WERI-Rb-1 (cell line): ENCODE results near the gene DCAF11.

Source experiments
- DNase-seq: peaks from one replicate; pipeline ENCODE4 v3.0.0-alpha.2; 2020
- H3K27ac ChIP-seq: fragments of 250-450 bp; sonication (Bioruptor Pico); 2 replicates; pipeline ENCODE4 v1.5.1; 2020; ENCODE audit warnings: mild to moderate bottlenecking, moderate library complexity
- H3K27me3 ChIP-seq: fragments of 250-450 bp; sonication (Bioruptor Pico); 2 replicates; pipeline ENCODE4 v1.5.1; 2021; ENCODE audit warnings: mild to moderate bottlenecking, low read depth, moderate library complexity; ENCODE audit not compliant: insufficient read depth, severe bottlenecking
- H3K36me3 ChIP-seq: fragments of 250-450 bp; sonication (Bioruptor Pico); 2 replicates; pipeline ENCODE4 v1.5.1; 2020; ENCODE audit warnings: mild to moderate bottlenecking, moderate library complexity
- H3K4me3 ChIP-seq: 2 replicates; pipeline ENCODE4 v1.5.1; 2011; ENCODE audit warnings: low read depth, mild to moderate bottlenecking, control low read depth, low read length
- H3K9me3 ChIP-seq: fragments of 250-450 bp; sonication (Bioruptor Pico); 2 replicates; pipeline ENCODE4 v1.5.1; 2021; ENCODE audit warnings: mild to moderate bottlenecking, moderate library complexity; ENCODE audit not compliant: severe bottlenecking
- TF ChIP-seq, protein P1 (sequence below): IDR thresholded peaks from 2 replicates; pipeline ENCODE4 v1.5.1; 2011; ENCODE audit warnings: low read depth, mild to moderate bottlenecking, control low read depth, inconsistent platforms, low read length

DCAF11 gene

DNA sequence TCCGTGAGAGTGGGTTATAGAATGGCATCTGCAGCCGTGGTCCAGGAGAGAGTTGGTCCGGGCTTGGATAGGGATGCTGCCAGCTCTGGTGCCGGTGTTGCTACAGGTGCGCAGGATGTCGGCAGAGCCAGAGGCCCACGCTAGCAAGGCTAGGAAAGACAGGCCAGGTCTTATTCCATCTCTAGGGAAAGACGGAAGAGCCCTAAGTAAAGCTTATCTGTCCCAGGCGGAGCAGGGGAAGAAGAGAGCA, 20.9 kb downstream of the DCAF11 start:
- TF ChIP-seq, protein P1, sequence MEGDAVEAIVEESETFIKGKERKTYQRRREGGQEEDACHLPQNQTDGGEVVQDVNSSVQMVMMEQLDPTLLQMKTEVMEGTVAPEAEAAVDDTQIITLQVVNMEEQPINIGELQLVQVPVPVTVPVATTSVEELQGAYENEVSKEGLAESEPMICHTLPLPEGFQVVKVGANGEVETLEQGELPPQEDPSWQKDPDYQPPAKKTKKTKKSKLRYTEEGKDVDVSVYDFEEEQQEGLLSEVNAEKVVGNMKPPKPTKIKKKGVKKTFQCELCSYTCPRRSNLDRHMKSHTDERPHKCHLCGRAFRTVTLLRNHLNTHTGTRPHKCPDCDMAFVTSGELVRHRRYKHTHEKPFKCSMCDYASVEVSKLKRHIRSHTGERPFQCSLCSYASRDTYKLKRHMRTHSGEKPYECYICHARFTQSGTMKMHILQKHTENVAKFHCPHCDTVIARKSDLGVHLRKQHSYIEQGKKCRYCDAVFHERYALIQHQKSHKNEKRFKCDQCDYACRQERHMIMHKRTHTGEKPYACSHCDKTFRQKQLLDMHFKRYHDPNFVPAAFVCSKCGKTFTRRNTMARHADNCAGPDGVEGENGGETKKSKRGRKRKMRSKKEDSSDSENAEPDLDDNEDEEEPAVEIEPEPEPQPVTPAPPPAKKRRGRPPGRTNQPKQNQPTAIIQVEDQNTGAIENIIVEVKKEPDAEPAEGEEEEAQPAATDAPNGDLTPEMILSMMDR: no peak
- Histone ChIP-seq H3K36me3 (peaks cover 26% of the 10 kb centered on the region), H3K9me3 (no peaks in the 10 kb centered on the region), H3K27ac (peak overlapping the region; percentile 76), H3K27me3 (no peaks in the 10 kb centered on the region), H3K4me3 (peak overlapping the region; percentile 44)
- no peak for DNase-seq

DNA sequence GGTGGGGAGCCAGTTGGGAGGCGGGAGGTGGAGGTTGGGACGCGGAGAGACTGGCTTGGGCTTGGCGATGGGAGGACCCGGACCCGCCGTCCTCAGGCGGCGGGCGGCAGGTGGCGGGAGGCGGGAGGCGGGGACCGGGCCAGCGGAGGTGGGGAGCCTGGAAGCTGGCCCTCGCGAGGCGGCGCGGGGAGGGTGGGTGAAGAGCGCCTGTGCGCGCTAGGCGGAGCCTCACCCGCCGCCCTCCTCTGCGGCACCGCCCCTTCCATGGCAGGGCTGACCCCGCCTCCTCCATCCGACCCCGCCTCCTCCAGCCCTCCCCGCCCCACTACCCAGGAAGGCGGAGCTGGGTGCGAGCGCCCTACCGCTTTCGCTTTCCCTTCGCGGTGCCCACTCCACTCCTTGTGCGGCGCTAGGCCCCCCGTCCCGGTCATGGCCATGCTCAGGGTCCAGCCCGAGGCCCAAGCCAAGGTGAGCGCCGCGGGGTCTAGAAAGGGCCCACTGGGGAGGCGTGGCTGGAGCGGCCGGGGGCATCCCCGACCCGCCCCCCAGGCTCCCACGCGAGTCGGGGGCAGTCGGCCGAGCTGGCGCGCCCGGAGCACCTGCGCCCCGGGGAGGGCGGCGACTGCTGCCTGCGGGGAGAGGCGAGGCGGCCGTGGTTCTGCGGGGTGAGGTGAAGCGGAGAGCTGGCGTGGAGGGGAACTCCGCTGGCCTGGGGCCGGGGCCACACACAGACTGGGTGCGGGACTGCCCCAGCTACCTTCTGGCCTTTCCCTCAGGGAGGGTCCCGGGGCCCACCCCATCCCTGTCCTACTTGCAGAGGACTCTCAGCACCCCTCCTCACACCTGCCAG, 21.5 kb downstream of the DCAF11 start, which contains the start of gene PSME1:
Gene PSME1 (plus strand): TSS at position 361 of the 850 bp plus-strand sequence. CDS start 69 bp downstream, at position 430.
- Histone ChIP-seq H3K27ac (peak within 1 kb of the TSS; percentile 76), H3K27me3 (no peaks in the 10 kb centered on the region), H3K36me3 (peaks cover 28% of the 10 kb centered on the region), H3K4me3 (peak within 1 kb of the TSS; percentile 74), H3K9me3 (no peaks in the 10 kb centered on the region)
- TF ChIP-seq, protein P1: no peak
- peak; percentile 95 for DNase-seq

DNA sequence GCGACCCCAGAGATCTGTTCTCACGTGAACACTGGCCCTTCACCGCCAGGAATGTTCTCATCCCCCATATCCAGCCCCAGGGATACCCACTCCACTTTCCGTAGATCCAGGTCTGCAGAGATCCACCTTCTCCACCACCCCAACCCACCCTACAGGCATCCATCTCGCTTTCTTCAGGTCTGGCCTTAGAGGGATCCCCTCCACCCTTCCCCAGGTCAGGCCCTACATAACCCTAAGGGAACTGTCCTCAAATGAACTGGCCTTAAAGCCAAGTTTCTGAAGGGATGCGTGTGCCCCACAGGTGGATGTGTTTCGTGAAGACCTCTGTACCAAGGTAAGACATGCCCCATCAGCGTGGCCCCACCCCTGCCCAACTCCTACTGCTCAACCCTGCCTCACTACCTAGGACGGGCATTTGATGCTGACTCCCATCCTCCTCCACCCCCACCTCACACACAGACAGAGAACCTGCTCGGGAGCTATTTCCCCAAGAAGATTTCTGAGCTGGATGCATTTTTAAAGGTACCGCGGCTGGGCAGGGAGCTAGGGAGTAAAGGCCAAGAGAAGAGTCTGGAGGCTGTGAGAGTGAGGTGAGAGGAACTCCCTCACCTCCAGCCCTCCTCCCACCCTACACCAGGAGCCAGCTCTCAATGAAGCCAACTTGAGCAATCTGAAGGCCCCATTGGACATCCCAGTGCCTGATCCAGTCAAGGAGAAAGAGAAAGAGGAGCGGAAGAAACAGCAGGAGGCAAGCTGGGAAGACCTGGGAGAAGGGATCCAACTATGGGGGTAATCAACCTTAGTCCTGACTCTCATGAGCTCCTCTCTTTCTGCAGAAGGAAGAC, 22.3 kb downstream of the DCAF11 start:
- Histone ChIP-seq H3K4me3 (peak overlapping the region; percentile 74), H3K9me3 (no peaks in the 10 kb centered on the region), H3K27me3 (no peaks in the 10 kb centered on the region), H3K27ac (peak overlapping the region; percentile 73; the same call in 1 of the 2 replicates), H3K36me3 (peaks cover 28% of the 10 kb centered on the region)
- no peak for DNase-seq
- TF ChIP-seq, protein P1: no peak

DNA sequence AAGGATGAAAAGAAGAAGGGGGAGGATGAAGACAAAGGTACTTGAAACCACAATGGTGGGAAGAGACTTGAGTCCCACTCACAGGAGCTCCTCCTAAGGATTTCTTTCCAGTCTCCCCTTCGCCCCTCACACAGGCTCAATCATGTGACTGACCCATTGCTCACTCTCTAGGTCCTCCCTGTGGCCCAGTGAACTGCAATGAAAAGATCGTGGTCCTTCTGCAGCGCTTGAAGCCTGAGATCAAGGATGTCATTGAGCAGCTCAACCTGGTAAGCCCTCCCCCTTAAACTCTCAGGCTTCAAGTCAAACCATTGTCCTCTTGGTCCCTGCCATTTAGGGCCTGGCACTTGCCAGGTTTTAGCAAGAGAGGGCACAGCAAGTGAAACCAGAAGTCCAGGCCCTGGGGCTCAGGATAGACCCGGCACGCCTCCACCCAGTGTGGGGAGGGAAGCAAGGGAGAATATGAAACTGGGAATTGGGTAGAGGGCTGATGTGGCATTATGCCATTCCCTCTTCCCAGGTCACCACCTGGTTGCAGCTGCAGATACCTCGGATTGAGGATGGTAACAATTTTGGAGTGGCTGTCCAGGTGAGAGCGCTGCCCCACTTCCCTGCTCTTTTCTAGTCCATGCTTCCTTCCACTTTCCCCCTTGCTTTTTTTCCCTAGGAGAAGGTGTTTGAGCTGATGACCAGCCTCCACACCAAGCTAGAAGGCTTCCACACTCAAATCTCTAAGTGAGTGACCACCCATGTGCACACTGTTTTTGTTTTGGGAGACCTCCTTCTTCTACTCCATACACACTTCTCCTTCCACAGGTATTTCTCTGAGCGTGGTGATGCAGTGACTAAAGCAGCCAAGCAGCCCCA, 23.2 kb downstream of the DCAF11 start:
- no peaks in the 10 kb centered on the region for H3K9me3 ChIP-seq
- peaks cover 28% of the 10 kb centered on the region for H3K36me3 ChIP-seq
- H3K4me3 ChIP-seq: no peak overlapping the region
- TF ChIP-seq, protein P1: no peak
- DNase-seq: no peak
- no peaks in the 10 kb centered on the region for H3K27me3 ChIP-seq
- H3K27ac ChIP-seq: no peak overlapping the region

DNA sequence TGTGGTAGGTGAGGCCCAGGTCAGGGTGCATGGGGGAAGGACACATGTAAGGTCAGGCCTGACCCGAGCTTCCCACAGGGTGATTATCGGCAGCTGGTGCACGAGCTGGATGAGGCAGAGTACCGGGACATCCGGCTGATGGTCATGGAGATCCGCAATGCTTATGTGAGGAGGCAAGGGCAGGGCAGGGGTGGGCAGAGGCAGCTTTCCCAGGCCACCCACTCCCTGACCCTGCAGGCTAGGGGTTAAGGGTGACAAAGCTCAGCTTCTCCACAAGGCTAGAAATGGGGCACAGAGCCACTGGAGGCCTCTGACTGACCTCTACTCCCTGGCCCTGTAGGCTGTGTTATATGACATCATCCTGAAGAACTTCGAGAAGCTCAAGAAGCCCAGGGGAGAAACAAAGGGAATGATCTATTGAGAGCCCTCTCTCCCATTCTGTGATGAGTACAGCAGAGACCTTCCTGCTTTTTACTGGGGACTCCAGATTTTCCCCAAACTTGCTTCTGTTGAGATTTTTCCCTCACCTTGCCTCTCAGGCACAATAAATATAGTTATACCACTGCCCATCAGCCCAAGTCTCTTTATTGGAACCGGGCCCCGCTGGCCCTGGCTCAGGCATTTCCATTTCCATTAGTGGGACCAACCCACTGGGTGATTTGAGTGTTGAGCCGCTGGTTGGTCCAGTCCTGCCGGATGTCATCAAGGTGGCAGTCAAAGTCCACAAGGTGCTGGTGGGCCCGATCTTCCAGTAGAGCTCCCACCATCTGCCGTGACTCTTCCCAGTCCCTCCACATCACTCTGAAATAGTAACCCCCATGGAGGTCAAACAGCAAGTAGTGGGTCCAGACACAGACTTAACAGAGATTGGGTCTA, 24.1 kb downstream of the DCAF11 start:
- H3K27ac ChIP-seq: no peak overlapping the region
- H3K4me3 ChIP-seq: no peak overlapping the region
- no peaks in the 10 kb centered on the region for H3K27me3 ChIP-seq
- DNase-seq: peak; percentile 50
- peaks cover 31% of the 10 kb centered on the region for H3K36me3 ChIP-seq
- H3K9me3 ChIP-seq: no peaks in the 10 kb centered on the region
- TF ChIP-seq, protein P1: no peak
